ENCODE data around the gene GTSE1.

GTSE1 gene

GRCh38 chr22:46315976-46316375, 19.3 kb downstream of the GTSE1 start:
- no peak for ATAC-seq
- TF ChIP-seq ZC3H10 (CRISPR knock-in tag; IDR thresholded peaks at IDR 0.05): no peak
- TF ChIP-seq BACH2 (CRISPR knock-in tag; IDR thresholded peaks at IDR 0.05; ENCODE audit: borderline replicate concordance): no peak
- TF ChIP-seq GLIS3 (CRISPR knock-in tag; IDR thresholded peaks at IDR 0.05): no peak
- no peak for TF ChIP-seq TCF4 (CRISPR knock-in tag; IDR thresholded peaks at IDR 0.05; ENCODE audit: borderline replicate concordance)
- no peak for TF ChIP-seq RARB (CRISPR knock-in tag; IDR thresholded peaks at IDR 0.05)
- TF ChIP-seq CREB5 (CRISPR knock-in tag; IDR thresholded peaks at IDR 0.05; ENCODE audit: low read depth): no peak
- TF ChIP-seq ZFP3 (CRISPR knock-in tag; IDR thresholded peaks at IDR 0.05): no peak
- TF ChIP-seq CSDC2 (CRISPR knock-in tag; IDR thresholded peaks at IDR 0.05): no peak

- no peak for ATAC-seq
- TF ChIP-seq TOX (CRISPR knock-in tag; IDR thresholded peaks at IDR 0.05; ENCODE audit: borderline replicate concordance) (no peak), CSRNP3 (CRISPR knock-in tag; IDR thresholded peaks at IDR 0.05) (no peak), ZNF565 (CRISPR knock-in tag; conservative IDR thresholded peaks at IDR 0.05; ENCODE audit: low read depth) (no peak), BACH2 (CRISPR knock-in tag; IDR thresholded peaks at IDR 0.05; ENCODE audit: borderline replicate concordance) (no peak), ZFP3 (CRISPR knock-in tag; IDR thresholded peaks at IDR 0.05) (no peak), SNAI2 (CRISPR knock-in tag; IDR thresholded peaks at IDR 0.05) (no peak), ISL1 (CRISPR knock-in tag; IDR thresholded peaks at IDR 0.05) (no peak), RARB (CRISPR knock-in tag; IDR thresholded peaks at IDR 0.05) (no peak), ARNTL (CRISPR knock-in tag; IDR thresholded peaks at IDR 0.05; ENCODE audit: borderline replicate concordance, low read depth) (no peak), POU6F1 (CRISPR knock-in tag; IDR thresholded peaks at IDR 0.05; ENCODE audit: borderline replicate concordance, low read depth) (no peak), PATZ1 (CRISPR knock-in tag; IDR thresholded peaks at IDR 0.05; ENCODE audit: borderline replicate concordance) (no peak), TSHZ2 (CRISPR knock-in tag; IDR thresholded peaks at IDR 0.05) (no peak), ESRRG (CRISPR knock-in tag; IDR thresholded peaks at IDR 0.05) (no peak), OSR1 (CRISPR knock-in tag; IDR thresholded peaks at IDR 0.05) (no peak), TCF4 (CRISPR knock-in tag; IDR thresholded peaks at IDR 0.05; ENCODE audit: borderline replicate concordance) (no peak), ZNF70 (CRISPR knock-in tag; IDR thresholded peaks at IDR 0.05) (no peak), PPARA (CRISPR knock-in tag; IDR thresholded peaks at IDR 0.05; ENCODE audit: borderline replicate concordance) (no peak), ZNF8 (CRISPR knock-in tag; IDR thresholded peaks at IDR 0.05) (no peak)
Measured at GRCh38 chr22:46317646-46318045, 21.0 kb downstream of the GTSE1 start.

GRCh38 chr22:46318576-46318975, 21.9 kb downstream of the GTSE1 start:
- no peak for ATAC-seq
- no peak for TF ChIP-seq OSR1 (CRISPR knock-in tag; IDR thresholded peaks at IDR 0.05)
- no peak for TF ChIP-seq SNAI2 (CRISPR knock-in tag; IDR thresholded peaks at IDR 0.05)
- TF ChIP-seq ZFP3 (CRISPR knock-in tag; IDR thresholded peaks at IDR 0.05): no peak
- TF ChIP-seq ZNF70 (CRISPR knock-in tag; IDR thresholded peaks at IDR 0.05): no peak
- TF ChIP-seq ZFP30 (CRISPR knock-in tag; IDR thresholded peaks at IDR 0.05): no peak
- no peak for TF ChIP-seq CREB5 (CRISPR knock-in tag; IDR thresholded peaks at IDR 0.05; ENCODE audit: low read depth)
- TF ChIP-seq CSRNP3 (CRISPR knock-in tag; IDR thresholded peaks at IDR 0.05): no peak
- no peak for TF ChIP-seq ESRRG (CRISPR knock-in tag; IDR thresholded peaks at IDR 0.05)
- TF ChIP-seq TCF4 (CRISPR knock-in tag; IDR thresholded peaks at IDR 0.05; ENCODE audit: borderline replicate concordance): no peak
- no peak for TF ChIP-seq RARB (CRISPR knock-in tag; IDR thresholded peaks at IDR 0.05)
- TF ChIP-seq ZNF565 (CRISPR knock-in tag; conservative IDR thresholded peaks at IDR 0.05; ENCODE audit: low read depth): no peak
- TF ChIP-seq TOX (CRISPR knock-in tag; IDR thresholded peaks at IDR 0.05; ENCODE audit: borderline replicate concordance): no peak
- TF ChIP-seq CSDC2 (CRISPR knock-in tag; IDR thresholded peaks at IDR 0.05): no peak
- TF ChIP-seq GLIS3 (CRISPR knock-in tag; IDR thresholded peaks at IDR 0.05): no peak
- TF ChIP-seq ZNF8 (CRISPR knock-in tag; IDR thresholded peaks at IDR 0.05): no peak

Data from SK-N-SH treated with all-trans-retinoic acid at 6 μM for 48 hours (cell line).